Glomerular visceral epithelial cell (primary cell): ENCODE data around the gene ZBTB24.
"Not testable (repeated sequence)": the region's sequence is repeated elsewhere in the genome, so short reads cannot be mapped to it uniquely, and the experiment has no call there.

Source experiments
- DNase-seq: peaks from one replicate; pipeline ENCODE4 v3.0.0-alpha.2; 2016; ENCODE audit errors: extremely low spot score

The ZBTB24 gene

GRCh38 chr6:109482905-109483734 lies at the start of gene ZBTB24:
Gene ZBTB24, minus strand, starts transcription at chr6:109483219. Its CDS starts 1,193 bp downstream, at chr6:109482026.
- DNase-seq, result peak; percentile 91

DNA sequence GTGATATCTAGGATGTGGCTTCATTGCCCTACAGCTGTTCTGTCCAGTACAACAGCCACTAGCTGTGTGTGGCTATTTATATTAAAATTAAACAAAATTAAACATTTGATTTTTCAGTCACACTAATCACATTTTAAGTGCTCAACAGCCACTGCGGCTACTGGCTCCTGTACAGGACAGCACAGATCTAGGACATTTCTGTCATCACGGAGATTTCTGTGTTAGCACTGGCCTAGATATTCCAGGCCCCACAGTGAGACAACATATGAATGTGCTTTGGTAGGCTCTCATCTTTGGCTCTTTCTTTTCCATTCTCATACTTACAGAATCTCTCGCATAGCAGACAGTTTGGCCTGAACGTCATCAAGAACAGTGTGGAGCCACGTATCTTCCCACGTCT lies 48.4 kb upstream of the ZBTB24 start:
- DNase-seq, result no peak

DNA sequence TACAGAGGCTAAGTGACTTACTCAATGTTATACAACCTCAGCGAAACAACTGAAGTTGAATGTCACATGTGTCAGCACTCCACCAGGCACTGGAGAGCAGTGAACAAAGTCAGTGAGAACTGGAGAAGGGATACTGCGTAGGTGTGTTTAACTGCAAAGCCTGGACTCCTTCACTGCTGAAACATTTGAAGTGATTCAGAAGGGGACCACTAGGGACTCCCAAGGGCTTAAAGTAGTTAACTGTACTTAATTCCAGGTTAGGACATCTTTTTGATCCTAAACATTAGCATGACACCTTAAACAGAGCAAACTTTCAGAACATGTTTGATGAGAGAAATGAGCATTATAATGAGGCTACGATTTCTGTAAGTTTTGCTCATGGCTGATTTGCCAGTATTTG lies 45.0 kb upstream of the ZBTB24 start:
- DNase-seq, result no peak

DNA sequence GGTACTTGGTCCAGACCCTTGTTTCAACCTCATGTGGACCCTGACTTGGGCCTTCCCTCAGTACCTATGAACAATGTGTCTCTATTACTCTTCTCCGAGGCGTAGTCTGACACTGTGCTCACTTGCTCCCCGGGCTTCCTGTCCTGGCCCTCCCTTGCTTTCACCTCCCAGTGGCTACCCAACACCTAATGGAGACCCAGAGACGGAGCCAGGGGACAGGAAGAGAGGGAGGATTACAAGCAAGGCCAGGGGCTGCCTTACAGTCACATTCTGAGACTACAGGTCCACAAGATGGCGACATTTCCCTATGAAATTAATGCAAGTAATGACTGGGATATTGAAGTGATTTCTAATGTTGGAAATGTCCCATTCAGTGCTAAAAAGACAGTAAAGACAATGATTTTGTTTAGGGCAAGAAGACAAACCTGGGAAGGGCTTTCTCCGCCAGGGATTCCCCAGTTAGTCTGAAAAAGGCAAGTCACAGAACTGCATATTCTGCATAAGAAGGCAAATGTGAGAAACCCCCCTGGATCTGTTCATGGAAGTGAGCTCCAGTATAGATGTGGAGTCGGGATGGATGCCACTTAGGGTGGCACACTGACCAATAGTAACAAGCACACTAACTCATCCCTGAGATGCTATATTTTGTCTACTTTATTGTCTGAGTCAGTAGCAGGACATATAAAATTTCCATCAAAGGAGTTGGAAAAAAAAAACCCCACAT lies 44.0 kb upstream of the ZBTB24 start:
- peak; percentile 66 for DNase-seq

DNA sequence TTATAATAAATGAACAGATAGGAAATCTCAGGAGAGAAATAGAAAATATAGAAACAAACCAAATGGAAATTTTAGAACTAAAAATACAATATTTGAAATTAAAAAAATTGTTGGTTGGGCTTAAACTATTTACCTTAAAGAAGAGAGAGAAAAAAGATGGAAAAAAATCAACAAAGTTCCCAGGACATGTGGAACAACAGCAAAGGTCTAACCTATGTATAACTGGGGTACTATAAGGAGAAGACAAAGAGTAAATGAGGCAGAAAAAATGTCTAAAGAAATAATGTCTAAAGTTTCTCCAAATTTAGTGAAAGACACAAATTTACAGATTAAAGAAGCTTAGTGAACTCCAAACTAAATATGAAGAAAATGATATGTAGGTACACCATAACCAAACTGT lies 41.1 kb upstream of the ZBTB24 start:
- DNase-seq, result no peak

DNA sequence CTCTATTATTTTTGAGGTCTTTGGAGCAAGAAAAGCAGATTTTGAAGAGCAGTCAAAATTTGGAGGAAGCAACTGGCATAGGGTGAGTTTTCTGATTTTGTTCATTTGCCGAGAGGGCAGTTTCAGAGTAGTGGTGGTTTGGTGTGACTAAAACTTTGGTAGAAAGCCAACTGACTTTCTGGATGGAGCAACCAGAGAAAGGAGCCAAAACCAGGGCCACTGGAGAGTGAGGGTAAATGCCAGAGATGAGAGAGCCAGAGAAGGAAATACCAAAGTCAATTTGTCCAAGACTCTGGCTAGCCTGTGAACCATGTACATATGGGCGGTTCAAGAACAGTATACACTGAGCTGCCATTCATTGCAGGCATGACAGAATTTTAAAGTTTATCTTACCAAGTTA lies 40.5 kb upstream of the ZBTB24 start:
- DNase-seq, result no peak

- DNase-seq, result no peak
These were observed 38.1 kb upstream of the ZBTB24 start for GRCh38 chr6:109521080-109521479.

- DNase-seq, result not testable (repeated sequence)
These were observed 36.6 kb upstream of the ZBTB24 start for GRCh38 chr6:109519647-109520046.

DNA sequence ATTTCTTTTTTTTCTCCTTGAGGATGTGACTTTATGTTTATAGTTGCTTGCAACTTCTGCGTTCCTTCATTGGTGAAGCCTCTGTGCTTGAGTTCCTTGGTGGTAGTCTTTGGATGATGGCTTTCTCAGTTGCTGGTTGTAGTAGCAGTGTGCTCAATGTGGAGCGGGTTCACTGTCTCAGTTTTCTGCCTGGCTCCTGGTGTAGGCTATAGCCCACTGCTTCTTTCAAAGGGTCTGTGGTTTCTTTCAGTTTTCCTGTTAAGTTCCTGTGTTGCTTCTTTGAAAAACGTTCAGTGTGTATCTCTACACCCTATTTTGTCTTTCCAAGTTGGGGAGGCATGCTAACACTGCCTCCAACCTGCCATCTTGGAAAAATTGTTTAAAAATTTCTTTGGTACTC lies 33.9 kb upstream of the ZBTB24 start:
- no peak for DNase-seq

- DNase-seq, result no peak
These were observed 32.9 kb upstream of the ZBTB24 start for GRCh38 chr6:109515781-109516409.

DNA sequence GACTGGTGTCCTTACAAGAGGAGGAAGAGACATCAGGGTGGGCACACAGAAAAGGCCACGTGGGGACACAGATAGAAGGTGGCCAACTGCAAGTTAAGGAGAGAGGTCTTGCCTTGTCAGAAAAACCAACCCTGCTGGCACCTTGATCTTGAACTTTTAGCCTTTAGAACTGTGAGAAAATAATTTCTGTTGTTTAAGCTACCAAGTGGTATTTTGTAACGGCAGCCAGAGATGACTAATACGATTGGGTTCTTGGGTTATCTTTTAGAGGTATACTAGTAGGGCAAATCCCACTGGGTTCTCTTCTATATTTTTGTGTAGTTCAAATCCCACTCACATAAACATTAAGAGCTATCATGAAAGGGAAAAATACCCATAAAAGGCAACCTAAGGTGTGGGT lies 31.9 kb upstream of the ZBTB24 start:
- no peak for DNase-seq

- DNase-seq, result no peak
These were observed 30.6 kb upstream of the ZBTB24 start for GRCh38 chr6:109513571-109514071.

GRCh38 chr6:109512271-109512817 lies 29.3 kb upstream of the ZBTB24 start:
- DNase-seq, result no peak

GRCh38 chr6:109511832-109512231 lies 28.8 kb upstream of the ZBTB24 start:
- no peak for DNase-seq

DNA sequence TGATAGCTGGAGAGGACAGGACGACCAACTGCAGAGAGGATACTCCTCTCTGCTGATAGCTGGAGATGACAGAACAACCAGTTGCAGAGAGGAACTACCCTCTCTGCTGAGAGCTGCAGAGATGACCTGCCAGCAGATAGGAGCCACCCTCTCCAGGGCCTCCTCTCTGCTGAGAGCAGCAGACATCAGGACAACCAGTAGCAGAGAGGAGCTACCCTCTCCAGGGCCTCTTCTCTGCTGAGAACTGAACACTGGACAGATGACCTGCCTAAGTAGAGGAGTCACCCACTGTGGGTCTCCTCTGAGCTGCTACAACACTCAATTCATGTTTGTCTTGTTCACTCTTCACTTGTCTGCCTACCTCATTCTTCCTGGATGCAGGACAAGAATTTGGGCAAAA lies 27.3 kb upstream of the ZBTB24 start:
- DNase-seq, result no peak

- no peak for DNase-seq
These were observed 25.3 kb upstream of the ZBTB24 start for GRCh38 chr6:109508166-109508860.

- DNase-seq, result no peak
These were observed 24.6 kb upstream of the ZBTB24 start for GRCh38 chr6:109507490-109508072.

- no peak for DNase-seq
These were observed 23.8 kb upstream of the ZBTB24 start for GRCh38 chr6:109506841-109507240.

DNA sequence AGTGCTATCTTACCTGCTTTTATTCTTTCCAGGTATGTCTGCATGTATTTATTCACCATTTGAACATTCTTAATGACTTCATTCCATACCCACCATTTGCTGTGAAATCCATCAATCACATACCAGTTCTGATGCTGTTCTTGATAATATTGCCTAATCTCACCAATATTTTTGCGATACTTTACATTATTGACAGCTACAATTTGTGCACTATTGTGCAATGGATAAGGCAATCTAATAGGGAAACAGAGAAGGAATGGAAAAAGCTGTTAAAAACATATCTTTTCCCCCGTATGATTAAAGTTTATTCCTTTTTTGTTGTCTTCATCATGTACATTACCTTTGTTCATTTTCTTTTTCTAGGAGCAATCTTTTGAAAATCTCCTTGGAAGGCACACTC lies 23.3 kb upstream of the ZBTB24 start:
- no peak for DNase-seq

DNA sequence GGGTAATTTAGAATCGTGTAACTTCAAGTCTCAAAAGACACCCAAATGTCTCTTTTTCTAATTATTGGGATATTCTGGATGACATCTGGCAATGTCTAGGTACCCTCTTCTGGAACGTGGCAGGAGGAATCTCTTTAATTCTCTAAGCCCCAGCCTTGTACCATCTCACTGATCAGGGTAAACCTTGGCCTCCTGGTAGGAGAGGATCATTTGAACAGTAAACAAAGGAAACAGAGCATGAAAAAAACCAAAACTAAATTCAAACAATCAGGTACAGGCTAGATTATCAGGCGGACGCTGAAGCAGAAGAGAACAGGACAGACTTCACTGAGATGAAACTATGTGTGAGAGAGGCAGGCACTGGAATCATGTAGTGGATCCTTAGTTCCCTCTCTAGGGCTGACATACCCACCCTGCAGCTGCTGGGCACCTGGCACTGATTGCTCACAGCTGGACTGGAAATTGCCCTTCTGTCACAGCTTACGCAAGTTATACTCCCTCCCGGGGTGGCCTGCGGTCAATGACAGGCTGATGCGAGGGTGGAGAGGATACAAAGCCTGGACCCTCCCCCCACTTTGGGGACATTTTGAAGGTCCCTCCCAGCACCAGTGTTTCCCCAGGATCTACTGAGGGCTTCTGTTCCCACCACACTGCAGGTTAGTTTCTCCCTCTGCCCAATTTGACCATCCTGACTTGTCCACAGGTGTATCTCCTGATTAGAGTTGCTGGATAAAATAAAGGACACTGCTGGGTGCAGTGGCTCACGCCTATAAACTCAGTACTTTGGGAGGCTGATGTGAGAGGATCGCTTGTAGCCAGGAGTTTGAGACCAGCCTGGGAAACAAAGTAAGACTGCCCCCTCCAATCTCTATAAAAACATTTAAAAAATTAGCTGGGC lies 20.6 kb upstream of the ZBTB24 start:
- peak; percentile 5 for DNase-seq
